ENCODE data around the gene EPC1.

- TF ChIP-seq, protein P1, sequence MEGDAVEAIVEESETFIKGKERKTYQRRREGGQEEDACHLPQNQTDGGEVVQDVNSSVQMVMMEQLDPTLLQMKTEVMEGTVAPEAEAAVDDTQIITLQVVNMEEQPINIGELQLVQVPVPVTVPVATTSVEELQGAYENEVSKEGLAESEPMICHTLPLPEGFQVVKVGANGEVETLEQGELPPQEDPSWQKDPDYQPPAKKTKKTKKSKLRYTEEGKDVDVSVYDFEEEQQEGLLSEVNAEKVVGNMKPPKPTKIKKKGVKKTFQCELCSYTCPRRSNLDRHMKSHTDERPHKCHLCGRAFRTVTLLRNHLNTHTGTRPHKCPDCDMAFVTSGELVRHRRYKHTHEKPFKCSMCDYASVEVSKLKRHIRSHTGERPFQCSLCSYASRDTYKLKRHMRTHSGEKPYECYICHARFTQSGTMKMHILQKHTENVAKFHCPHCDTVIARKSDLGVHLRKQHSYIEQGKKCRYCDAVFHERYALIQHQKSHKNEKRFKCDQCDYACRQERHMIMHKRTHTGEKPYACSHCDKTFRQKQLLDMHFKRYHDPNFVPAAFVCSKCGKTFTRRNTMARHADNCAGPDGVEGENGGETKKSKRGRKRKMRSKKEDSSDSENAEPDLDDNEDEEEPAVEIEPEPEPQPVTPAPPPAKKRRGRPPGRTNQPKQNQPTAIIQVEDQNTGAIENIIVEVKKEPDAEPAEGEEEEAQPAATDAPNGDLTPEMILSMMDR (IDR thresholded peaks at IDR 0.05): no peak
- TF ChIP-seq POLR2A (IDR thresholded peaks at IDR 0.05): no peak
Observed at GRCh38 chr10:32225976-32226375, 121.0 kb downstream of the EPC1 start.
